Kidney (tissue), 14 donors: ENCODE results near the gene APCDD1. TPM values are rescaled to one million over a fixed set of nuclear protein-coding genes. Genes with fewer than 3 reads are reported as not detected.

Source experiments
- DNase-seq, 5 donors: peaks; one replicate each; pipeline ENCODE4 v3.0.0-alpha.2; 2013 to 2020
- FAIRE-seq: peaks from 2 replicates; lab custom pipeline; 2012; peaks lifted over from hg19 to GRCh38; lab: Jason Lieb, UNC
- H3K27ac ChIP-seq, 2 donors: one replicate each; pipeline ENCODE4 v1.7.0; 2013; ENCODE audit warnings: low read depth in 2 of 2, low read length in 2 of 2, inconsistent platforms in 1 of 2
- H3K27me3 ChIP-seq: one replicate; pipeline ENCODE4 v1.7.1; 2013; ENCODE audit warnings: low read length, inconsistent platforms; ENCODE audit not compliant: control insufficient read depth, insufficient read depth
- H3K36me3 ChIP-seq, 3 donors: one replicate each; pipeline versions ENCODE4 v1.7.0 to v1.7.1; 2013; ENCODE audit warnings: low read length in 3 of 3, control low read depth in 1 of 3, inconsistent platforms in 1 of 3; ENCODE audit not compliant: insufficient read depth in 3 of 3, control insufficient read depth in 2 of 3
- H3K4me1 ChIP-seq, 3 donors: one replicate each; pipeline versions ENCODE4 v1.7.0 to v1.7.1; 2013; ENCODE audit warnings: low read length in 3 of 3, inconsistent platforms in 1 of 3, low read depth in 1 of 3; ENCODE audit not compliant: control insufficient read depth in 2 of 3, insufficient read depth in 2 of 3
- H3K4me3 ChIP-seq, 3 donors: one replicate each; pipeline versions ENCODE4 v1.7.0 to v1.8.1; 2013; ENCODE audit warnings: low read length in 3 of 3, control low read depth in 1 of 3, inconsistent platforms in 1 of 3
- H3K9ac ChIP-seq, 3 donors: one replicate each; pipeline versions ENCODE4 v1.7.0 to v1.7.1; 2013; ENCODE audit warnings: low read length in 3 of 3, control low read depth in 1 of 3, inconsistent platforms in 1 of 3
- H3K9me3 ChIP-seq, 3 donors: one replicate each; pipeline versions ENCODE4 v1.7.0 to v1.7.1; 2013; ENCODE audit warnings: low read length in 3 of 3, control low read depth in 1 of 3, inconsistent platforms in 1 of 3; ENCODE audit not compliant: control insufficient read depth in 2 of 3, insufficient read depth in 1 of 3
- intact Hi-C: fragments of 100-400 bp; cut with DNase I; formaldehyde crosslinking; loops from one replicate; pipeline ENCODE4 v1.11.1; 2022
- polyA plus RNA-seq: library from polyadenylated mRNA; stranded (reverse); fragments of 350-450 nt; fragmentation: Illumina TruSeq; extraction: RNeasy Lipid Tissue Mini Kit (QIAGEN cat#74804); gene quantifications from one replicate; pipeline ENCODE4 v1.2.3, GENCODE V29; 2014; ENCODE audit warnings: low read depth, low replicate concordance; ENCODE audit not compliant: insufficient read depth
- total RNA-seq: library from RNA; stranded (reverse); fragmentation: NEBNext Ultra II Directional; extraction: Animal tissue kit (Norgen Biotek cat#: 25700); gene quantifications from one replicate; pipeline ENCODE4 v1.2.1, GENCODE V29; 2021
- TF ChIP-seq, protein P1 (sequence below): IDR thresholded peaks from 3 replicates; pipeline ENCODE4 v1.5.1; 2012; ENCODE audit warnings: mild to moderate bottlenecking, moderate library complexity, borderline replicate concordance; ENCODE audit not compliant: insufficient read depth; ENCODE audit errors: extremely low read depth
- donor health status: control.
- donor health status: control.
- donor health status: control.
- donor health status: control.
- donor health status: control.
- donor health status: DM: yes; HTN: yes; CAD: no.
- donor health status: Normal renal cell carcinoma (clear cell type).

APCDD1 gene
- total and polyA plus RNA-seq, 2 donors from 2014 or later = 2.8 to 22.9 TPM

- Histone ChIP-seq H3K27me3 (no peaks in the 10 kb centered on the region), H3K9me3 (no peaks in the 10 kb centered on the region), H3K36me3 (no peaks in the 10 kb centered on the region), H3K4me1 (peaks cover 0 to 2% (median 0%) of the 10 kb centered on the region in 3 donors), H3K27ac (no peak overlapping the region), H3K9ac (no peak overlapping the region), H3K4me3 (no peak overlapping the region)
- no peak for DNase-seq
- TF ChIP-seq, protein P1, sequence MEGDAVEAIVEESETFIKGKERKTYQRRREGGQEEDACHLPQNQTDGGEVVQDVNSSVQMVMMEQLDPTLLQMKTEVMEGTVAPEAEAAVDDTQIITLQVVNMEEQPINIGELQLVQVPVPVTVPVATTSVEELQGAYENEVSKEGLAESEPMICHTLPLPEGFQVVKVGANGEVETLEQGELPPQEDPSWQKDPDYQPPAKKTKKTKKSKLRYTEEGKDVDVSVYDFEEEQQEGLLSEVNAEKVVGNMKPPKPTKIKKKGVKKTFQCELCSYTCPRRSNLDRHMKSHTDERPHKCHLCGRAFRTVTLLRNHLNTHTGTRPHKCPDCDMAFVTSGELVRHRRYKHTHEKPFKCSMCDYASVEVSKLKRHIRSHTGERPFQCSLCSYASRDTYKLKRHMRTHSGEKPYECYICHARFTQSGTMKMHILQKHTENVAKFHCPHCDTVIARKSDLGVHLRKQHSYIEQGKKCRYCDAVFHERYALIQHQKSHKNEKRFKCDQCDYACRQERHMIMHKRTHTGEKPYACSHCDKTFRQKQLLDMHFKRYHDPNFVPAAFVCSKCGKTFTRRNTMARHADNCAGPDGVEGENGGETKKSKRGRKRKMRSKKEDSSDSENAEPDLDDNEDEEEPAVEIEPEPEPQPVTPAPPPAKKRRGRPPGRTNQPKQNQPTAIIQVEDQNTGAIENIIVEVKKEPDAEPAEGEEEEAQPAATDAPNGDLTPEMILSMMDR = no peak
- intact Hi-C loops = no loop called here
- no peak for FAIRE-seq
These were observed 5.0 kb upstream of the APCDD1 start for GRCh38 chr18:10449396-10449795.

GRCh38 chr18:10450986-10451385, 3.4 kb upstream of the APCDD1 start:
- Histone ChIP-seq H3K4me3 (no peak overlapping the region), H3K36me3 (no peaks in the 10 kb centered on the region), H3K4me1 (peaks cover 0 to 11% (median 6%) of the 10 kb centered on the region in 3 donors), H3K9ac (no peak overlapping the region), H3K27me3 (no peaks in the 10 kb centered on the region), H3K9me3 (no peaks in the 10 kb centered on the region), H3K27ac (no peak overlapping the region)
- FAIRE-seq (no peak), DNase-seq (no peak)
- intact Hi-C loops = no loop called here
- TF ChIP-seq, protein P1 = no peak

DNA sequence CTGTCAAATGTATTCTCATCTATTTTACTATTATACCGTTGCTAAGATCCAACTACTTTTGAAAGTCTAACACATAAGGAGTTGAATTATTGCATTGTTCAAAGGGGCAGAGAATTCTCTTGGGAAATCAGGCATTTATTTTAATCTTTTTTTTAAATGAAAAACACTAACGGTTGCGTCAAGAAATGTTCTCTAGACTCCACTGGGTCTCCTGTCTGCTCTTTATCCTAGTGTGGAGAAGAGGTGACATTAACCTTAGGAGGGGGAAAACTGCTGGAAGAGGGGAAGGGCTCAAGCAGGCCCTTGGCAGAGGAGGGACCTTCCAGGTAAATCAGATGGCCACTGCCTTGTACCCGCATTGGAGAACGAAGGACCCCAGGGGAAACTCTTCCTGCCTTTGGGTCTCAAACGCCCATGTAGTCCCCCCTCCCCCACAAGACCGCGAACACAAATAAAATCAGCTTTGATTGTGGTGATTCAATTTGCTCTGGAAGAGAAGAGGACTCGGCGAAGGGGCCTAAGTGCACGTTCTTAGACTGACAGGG, 1.1 kb upstream of the APCDD1 start:
- Histone ChIP-seq H3K4me1 (peaks cover 0 to 13% (median 7%) of the 10 kb centered on the region in 3 donors), H3K9me3 (no peaks in the 10 kb centered on the region), H3K4me3 (peak overlapping the region in 1 of 3 donors; percentile 25), H3K36me3 (no peaks in the 10 kb centered on the region), H3K27ac (peak overlapping the region in 1 of 2 donors; percentile 61), H3K9ac (no peak overlapping the region), H3K27me3 (no peaks in the 10 kb centered on the region)
- DNase-seq (peak in 1 of 5 donors; percentile 21), FAIRE-seq (no peak)
- TF ChIP-seq, protein P1 = no peak
- intact Hi-C loops = no loop called here
